ENCODE measurements around the gene AP3D1. TPM values are rescaled to one million over a fixed set of nuclear protein-coding genes. Genes with fewer than 3 reads are reported as not detected.

Gene AP3D1
- total RNA-seq, 1 donor from 2014 or later: 84.2 TPM

GRCh38 chr19:2084993-2085720 is 66.2 kb downstream of the AP3D1 start:
- ATAC-seq: peak; percentile 35

- ATAC-seq: no peak
Measured at GRCh38 chr19:2083174-2083854, 68.1 kb downstream of the AP3D1 start.

DNA sequence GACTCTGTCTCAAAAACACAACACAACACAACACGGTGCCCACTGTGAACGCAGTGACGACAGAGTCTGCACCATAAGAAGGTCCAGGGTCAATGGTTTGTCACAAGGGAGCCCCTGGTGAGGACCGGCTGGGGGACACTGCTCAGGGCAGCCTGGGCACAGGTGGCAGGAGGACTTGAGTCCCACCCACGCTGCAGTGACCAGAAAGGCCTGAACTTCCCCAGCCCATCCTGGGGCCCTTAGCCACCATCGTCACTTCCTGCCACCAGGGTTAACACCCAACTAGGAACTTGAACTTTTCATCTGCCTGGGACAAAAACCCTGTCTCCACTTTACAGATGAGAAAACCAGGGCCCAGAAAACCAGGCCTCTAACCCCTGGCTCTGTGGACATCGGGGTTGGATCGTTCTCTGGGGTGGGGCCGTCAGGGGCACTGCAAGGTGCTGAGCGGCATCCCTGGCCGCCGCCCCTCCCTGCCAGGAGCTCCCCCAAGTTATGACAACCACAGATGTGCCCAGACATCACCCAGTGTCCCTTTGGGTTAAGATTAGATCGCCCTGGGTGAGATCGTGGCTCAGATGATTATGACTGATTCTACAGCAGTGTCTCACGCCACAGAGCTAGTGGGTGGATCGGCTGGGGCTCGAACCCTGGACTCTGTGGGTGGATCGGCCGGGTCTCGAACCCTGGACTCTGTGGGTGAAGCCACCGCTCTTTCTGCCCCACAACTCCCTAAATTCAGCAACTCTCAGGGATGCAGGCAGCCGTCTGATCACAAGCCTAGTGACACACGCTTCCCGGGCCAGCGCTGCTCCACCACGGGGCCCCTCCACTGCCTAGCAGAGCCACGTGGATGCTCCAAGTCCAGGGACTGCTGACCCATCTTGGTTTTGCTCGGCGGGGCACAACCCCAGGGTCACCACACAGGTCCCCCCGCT is 69.2 kb downstream of the AP3D1 start:
- ATAC-seq: no peak

GRCh38 chr19:2080336-2080988 is 70.9 kb downstream of the AP3D1 start:
- peak; percentile 12 for ATAC-seq

GRCh38 chr19:2079865-2080301 is 71.5 kb downstream of the AP3D1 start:
- ATAC-seq: no peak

GRCh38 chr19:2079076-2079864 is 72.1 kb downstream of the AP3D1 start:
- no peak for ATAC-seq

GRCh38 chr19:2077833-2078619 is 73.3 kb downstream of the AP3D1 start:
- ATAC-seq: no peak

DNA sequence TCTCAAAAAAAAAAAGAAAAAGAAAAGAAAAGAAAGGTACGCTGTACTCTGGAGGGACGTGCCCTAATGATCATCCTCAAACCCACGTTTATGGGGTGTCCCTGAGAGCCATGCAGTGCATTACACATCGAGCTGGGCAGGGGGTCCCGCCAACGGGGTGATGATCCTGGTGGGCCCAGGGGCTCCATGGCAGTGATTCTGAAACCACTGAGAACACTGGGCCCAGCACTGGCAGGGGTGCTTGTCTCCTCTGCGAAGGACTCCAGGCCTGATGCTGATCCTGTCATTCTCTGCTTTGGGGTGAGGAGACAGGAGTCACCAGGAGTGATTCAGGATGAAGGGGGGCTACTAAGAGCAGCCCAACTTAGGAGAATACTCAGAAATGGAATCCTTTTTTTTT is 74.0 kb downstream of the AP3D1 start:
- no peak for ATAC-seq

DNA sequence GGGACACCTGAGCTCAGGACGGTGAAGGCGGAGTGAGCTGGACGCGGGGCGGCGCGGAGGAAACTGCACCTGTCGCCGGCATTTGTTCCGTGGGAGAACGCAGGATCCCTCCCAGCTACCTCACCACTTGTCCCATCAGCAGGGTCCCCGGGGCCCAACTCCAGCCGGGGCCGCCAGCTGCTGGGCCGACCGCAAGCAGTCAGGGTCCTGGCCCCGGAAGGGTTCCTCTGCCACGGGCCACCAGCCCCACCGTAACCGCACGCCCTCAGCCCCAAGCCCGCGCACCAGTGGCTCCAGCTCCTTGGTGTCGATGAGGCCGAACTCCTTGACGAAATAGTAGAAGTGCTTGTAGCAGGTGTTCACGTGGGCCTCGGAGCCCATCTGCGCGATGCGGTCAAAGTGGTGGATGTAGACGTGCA is 74.8 kb downstream of the AP3D1 start:
- no peak for ATAC-seq

GRCh38 chr19:2072757-2073551 is 78.4 kb downstream of the AP3D1 start:
- no peak for ATAC-seq

GRCh38 chr19:2070986-2071673 is 80.2 kb downstream of the AP3D1 start:
- ATAC-seq: no peak

DNA sequence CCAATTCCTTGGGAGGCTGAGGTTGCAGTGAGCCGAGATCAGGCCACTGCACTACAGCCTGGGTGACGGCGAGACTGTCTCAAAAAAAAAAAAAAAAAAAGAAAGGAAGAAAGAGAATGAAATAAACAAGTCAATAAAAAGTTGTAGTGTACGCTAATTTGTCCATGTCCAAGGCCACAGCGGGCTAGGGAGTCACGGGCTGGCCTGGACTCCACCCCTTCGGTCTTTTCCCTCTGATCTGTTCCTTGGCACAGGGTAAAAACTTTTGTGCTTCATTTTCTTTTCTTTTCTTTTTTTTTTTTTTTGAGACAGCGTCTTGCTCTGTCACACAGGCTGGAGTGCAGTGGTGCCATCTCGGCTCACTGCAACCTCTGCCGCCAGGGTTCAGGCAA is 80.9 kb downstream of the AP3D1 start:
- no peak for ATAC-seq

GRCh38 chr19:2064788-2065524 is 86.4 kb downstream of the AP3D1 start:
- ATAC-seq: no peak

DNA sequence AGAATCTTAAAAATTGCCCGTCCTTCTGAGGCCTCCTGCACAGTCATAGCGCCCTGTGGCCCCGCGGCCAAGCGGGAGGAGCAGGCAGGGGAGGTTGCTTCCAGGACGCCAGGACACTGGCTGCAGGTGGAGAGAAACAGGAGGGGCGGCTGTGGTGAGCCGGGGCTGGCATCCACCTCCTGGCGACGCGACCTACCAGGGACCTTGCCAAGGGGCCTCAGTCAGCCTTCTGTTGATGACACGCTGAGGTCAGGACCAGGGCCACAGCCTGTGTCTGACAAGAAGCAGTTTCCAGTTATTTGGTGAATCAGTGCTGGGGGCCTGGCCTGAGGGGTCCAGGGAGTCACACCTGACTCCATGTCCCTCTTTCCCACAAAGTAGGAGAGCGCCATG is 87.0 kb downstream of the AP3D1 start:
- no peak for ATAC-seq

- no peak for ATAC-seq
Measured at GRCh38 chr19:2063824-2064223, 87.5 kb downstream of the AP3D1 start.

- no peak for ATAC-seq
Measured at GRCh38 chr19:2062770-2063169, 88.6 kb downstream of the AP3D1 start.

DNA sequence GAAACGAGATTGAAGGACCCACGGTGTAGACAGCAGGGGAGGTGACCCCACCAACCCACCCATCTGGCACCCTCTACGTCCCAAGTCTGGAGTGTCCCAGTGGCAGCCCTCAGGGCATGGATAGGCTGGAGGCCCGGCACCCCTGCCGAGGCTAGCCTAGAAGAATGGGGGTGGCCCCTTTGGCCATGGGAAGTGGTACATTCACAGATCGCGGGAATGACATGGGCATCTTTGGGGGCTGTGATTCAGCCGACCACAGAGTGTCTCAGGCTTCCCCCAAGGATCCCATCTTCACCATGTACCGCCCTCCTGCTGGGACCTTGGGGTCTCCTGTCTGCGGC is 89.0 kb downstream of the AP3D1 start:
- no peak for ATAC-seq

GRCh38 chr19:2061495-2062388 is 89.6 kb downstream of the AP3D1 start:
- peak; percentile 81 for ATAC-seq
